AG04449 (cell line): ENCODE data around the gene DUS4L.
"Not testable (repeated sequence)": the region's sequence is repeated elsewhere in the genome, so short reads cannot be mapped to it uniquely, and the experiment has no call there.

Source experiments
- CTCF ChIA-PET: fragments of 350-600 bp; formaldehyde crosslinking; extraction: SDS; loops from one replicate; lab custom pipeline; 2021; ENCODE audit warnings: antibody characterized with exemption; lab: Yijun Ruan, JAX
- POLR2A ChIA-PET: fragments of 400-600, 350-600 bp; formaldehyde crosslinking; extraction: SDS; loops from one replicate; lab custom pipeline; 2020; ENCODE audit warnings: antibody characterized with exemption, inconsistent platforms; lab: Yijun Ruan, JAX
- DNase-seq: peaks from one replicate; pipeline ENCODE4 v3.0.0-alpha.2; 2010; ENCODE audit warnings: low read depth, low spot score
- H3K4me3 ChIP-seq: 2 replicates; pipeline ENCODE4 v1.5.1; 2011; ENCODE audit warnings: low read depth, mild to moderate bottlenecking, control low read depth, low read length
- CTCF ChIP-seq: IDR thresholded peaks from one replicate; pipeline ENCODE4 v1.5.1; 2011; ENCODE audit warnings: mild to moderate bottlenecking, moderate library complexity, low read length, control low read depth, inconsistent platforms; ENCODE audit not compliant: insufficient read depth; ENCODE audit errors: missing control alignments

DUS4L gene

GRCh38 chr7:107563775-107564552 lies at the start of gene DUS4L, which contains the start of gene COG5:
Gene DUS4L, plus strand, starts transcription at chr7:107563971. Its CDS starts 3,100 bp downstream, at chr7:107567071.
Gene COG5, minus strand, starts transcription at chr7:107563920. Its CDS starts 24 bp downstream, at chr7:107563896.
- no peak for DNase-seq
- ChIA-PET POLR2A (interaction anchor here (0.7 to 1.2 kb wide), 3 partner anchors 16 to 395 kb away, joined by 3 to 5 read pairs (median 4); partner anchors contain the start of gene HBP1), CTCF (interaction anchor here (0.5 to 2.8 kb wide), 2 partner anchors 100 to 250 kb away, joined by 3 to 11 read pairs; no protein-coding TSS in a partner anchor)
- peak within 1 kb of the TSS; percentile 91 for H3K4me3 ChIP-seq
- TF ChIP-seq CTCF, result no peak

GRCh38 chr7:107526672-107527071 lies 37.1 kb upstream of the DUS4L start:
- ChIA-PET POLR2A (no interaction called here), CTCF (no interaction called here)
- DNase-seq, result no peak
- H3K4me3 ChIP-seq, result no peak overlapping the region
- no peak for TF ChIP-seq CTCF

GRCh38 chr7:107527196-107527595 lies 36.6 kb upstream of the DUS4L start:
- CTCF ChIA-PET, result interaction anchor here (0.7 kb wide), 1 partner anchor 623 kb away, joined by 4 read pairs; no protein-coding TSS in a partner anchor
- TF ChIP-seq CTCF, result no peak
- POLR2A ChIA-PET, result no interaction called here
- DNase-seq, result no peak
- H3K4me3 ChIP-seq, result no peak overlapping the region

GRCh38 chr7:107528461-107528860 lies 35.3 kb upstream of the DUS4L start:
- H3K4me3 ChIP-seq, result no peak overlapping the region
- POLR2A ChIA-PET, result interaction anchor here (0.6 kb wide), 1 partner anchor 24 kb away, joined by 3 read pairs; no protein-coding TSS in a partner anchor
- CTCF ChIA-PET, result interaction anchor here (0.6 kb wide), 1 partner anchor 325 kb away, joined by 3 read pairs; no protein-coding TSS in a partner anchor
- peak; percentile 23 for DNase-seq
- no peak for TF ChIP-seq CTCF

- ChIA-PET POLR2A (no interaction called here), CTCF (no interaction called here)
- no peak for TF ChIP-seq CTCF
- H3K4me3 ChIP-seq, result no peak overlapping the region
- DNase-seq, result no peak
Observed at GRCh38 chr7:107530751-107531150, 33.0 kb upstream of the DUS4L start.

- TF ChIP-seq CTCF, result no peak
- no peak overlapping the region for H3K4me3 ChIP-seq
- ChIA-PET POLR2A (no interaction called here), CTCF (no interaction called here)
- DNase-seq, result no peak
Observed at GRCh38 chr7:107534139-107534538, 29.6 kb upstream of the DUS4L start.

GRCh38 chr7:107537228-107537627 lies 26.5 kb upstream of the DUS4L start:
- DNase-seq, POLR2A ChIA-PET, H3K4me3 ChIP-seq: not testable (repeated sequence)
- CTCF ChIA-PET, result interaction anchor here (1.8 kb wide), 1 partner anchor 7 kb away, joined by 4 read pairs; no protein-coding TSS in a partner anchor
